ENCODE results near the gene PTGDR2.

DNA sequence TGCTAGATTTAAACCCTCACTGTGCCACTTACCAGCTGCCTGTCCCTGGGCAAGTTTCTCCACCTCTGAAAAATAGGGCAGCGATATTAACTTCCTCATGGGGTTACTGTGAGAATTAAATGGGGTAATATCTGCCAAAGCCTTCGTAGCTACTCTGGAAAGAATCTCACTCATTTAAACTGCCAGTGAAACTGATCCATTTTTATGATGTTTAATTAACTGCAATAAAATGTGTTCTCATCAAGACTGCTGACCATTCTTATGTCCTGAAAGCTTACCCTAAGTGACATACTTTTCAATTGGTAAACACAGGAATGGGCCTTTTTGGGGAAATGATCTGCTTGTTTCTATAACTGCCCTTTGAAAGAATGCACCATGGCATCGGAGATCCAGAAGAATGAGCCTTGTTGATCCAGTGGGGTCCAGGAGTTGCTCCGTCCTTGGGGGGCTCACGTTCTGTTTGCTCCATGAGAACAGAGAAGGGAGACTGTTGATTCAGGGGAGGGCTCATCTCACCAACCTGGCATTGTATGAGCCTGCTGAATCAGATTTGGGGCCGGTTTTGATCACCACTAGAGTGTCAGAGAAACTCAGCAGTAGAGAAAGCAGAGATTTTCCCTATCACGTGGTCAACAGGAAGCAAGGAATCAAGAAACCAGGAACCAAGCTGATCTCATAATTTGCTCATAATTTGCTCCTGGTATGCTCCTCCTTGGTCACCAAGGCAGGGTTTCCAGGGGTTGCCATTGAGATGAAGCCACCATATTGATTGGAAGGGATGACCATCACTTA lies 20.8 kb downstream of the PTGDR2 start:
- TF ChIP-seq CTCF (IDR thresholded peaks at IDR 0.05; ENCODE audit: insufficient read depth, low read length, poor library complexity, severe bottlenecking), result no peak
- no peak for TF ChIP-seq EZH2phosphoT487 (conservative IDR thresholded peaks at IDR 0.05; ENCODE audit: low read length)

All from SU-DHL-6 (cell line).